GM21515 (cell line): ENCODE measurements around the gene G0S2.

Experiments
- ATAC-seq: cut with Tn5 transposase; IDR thresholded peaks from one replicate; pipeline ENCODE4 v1.9.1; 2021; ENCODE audit not compliant: unreplicated experiment

Gene G0S2

DNA sequence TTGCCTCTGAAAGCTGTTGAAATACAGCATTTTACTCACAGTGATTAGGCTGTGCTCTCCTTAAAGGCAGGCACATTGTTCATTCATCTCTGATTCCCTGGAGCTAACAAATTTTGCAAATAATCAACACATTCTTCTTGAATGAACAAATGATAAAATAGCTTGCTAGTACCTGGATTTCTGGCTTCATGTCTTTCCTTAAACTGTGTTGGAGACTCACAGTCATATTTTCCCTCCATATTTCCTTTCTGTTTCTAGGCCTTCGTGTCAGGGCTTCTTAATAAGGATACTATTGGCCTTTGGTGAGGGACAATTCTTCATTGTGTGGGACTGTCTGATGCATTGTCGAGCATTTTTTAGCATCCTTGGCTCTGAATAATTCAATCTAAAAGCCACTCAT lies 39.1 kb downstream of the G0S2 start:
- ATAC-seq, result no peak

DNA sequence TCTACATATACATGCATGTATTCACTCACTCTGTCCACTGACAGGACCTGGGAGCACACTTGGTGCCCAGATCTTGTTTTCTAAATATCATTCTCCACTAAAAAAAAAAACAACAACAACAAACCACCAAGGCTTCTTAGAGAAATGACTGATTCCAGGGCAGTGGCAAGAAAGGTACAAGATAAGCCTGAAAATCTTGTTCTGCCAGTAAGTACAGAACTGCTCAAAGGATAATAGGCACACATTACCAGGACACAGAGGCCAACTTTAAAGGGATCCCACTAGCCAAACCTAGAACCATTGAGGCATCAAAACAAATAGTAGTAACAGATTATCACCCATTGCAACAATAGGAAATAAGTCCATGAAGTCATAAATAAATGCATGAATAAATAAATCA lies 40.1 kb downstream of the G0S2 start:
- ATAC-seq, result no peak

DNA sequence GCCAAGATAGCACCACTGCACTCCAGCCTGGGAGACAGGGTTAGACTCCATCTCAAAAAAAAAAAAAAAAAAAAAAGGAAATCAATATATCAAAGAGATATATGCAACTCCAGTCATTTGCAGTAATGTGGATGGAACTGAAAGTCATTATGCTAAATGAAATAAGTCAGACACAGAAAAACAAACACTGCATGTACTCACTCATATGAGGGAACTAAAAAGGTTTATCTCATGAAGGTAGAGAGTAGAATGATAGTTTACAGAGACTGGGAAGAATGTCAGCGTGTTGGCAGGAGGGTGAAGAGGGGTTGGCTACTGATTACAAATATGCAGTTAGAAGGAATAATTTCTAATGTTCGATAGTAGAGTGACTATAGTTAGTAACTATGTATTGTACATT lies 42.6 kb downstream of the G0S2 start:
- ATAC-seq, result no peak

DNA sequence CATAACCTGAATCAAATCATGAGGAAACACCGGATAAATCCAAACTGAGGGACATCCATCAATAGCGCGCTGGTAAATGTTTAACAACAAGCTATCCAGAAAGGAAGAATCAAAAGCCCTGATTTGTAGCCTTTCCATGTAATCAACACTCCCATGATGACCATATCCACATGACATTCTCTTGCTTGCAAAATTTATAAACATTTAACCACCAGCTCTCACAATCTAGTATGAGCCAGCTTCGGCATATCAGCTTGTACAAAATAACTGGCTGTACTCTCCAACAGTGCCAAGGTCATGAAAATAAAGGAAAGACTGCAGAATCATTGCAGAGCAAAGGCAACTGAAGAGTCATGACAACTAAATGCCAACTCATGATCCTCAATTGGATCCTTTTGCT lies 45.1 kb downstream of the G0S2 start:
- no peak for ATAC-seq

DNA sequence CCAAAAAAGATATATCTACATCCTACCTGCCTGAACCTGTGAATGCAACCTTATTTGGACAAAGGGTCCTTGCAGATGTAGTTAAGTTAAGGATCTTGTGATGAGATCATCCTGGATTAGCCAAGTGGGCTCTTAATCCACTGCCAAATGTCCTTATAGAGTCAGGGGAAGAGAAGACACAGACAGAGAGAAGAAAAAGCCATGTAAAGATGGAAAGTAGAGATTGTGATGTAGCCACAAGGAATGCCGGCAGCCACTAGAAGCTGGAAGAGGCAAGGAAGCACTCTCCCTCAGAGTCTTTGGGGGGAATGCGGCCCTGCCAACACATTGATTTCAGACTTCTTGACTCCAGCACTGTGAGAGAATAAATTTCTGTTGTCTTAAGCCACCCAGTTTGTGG lies 45.6 kb downstream of the G0S2 start:
- ATAC-seq, result no peak

DNA sequence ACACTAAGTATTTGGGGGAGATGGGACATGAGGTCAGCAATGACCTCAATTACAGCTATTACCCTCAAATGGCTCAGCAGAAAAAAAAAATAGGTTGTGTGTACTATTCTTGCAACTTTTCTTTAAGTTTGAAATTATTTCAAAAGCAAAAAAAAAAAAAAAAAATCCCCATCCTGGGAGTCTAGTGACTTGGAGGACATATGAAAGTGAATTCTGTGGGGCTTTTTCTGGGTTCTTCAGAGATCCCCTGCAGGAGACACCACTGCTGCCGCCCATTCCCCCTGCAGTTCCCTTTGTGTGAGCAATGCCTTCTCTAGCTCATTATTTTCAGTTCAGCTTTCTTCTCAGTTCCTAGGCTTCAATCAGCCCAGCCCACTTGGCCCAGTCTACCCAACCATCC lies 46.1 kb downstream of the G0S2 start:
- no peak for ATAC-seq

DNA sequence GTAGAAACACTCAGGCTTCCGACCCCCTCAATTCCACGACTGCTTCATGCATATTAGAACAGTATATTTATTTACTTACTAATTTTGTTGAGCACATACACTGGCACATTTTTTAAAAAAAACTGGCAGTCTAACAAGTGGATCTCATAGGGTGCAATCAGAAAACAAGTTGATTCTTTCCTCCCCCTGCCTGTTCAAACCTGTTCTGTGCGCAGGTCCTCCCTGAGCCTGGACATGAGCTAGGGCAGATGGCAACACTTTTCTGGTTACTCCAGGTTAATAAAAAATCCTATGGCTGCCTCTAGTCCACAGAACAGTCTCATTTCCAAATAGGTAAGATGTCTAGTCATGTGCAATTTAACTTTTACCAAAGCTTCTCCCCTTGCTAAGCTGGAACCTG lies 48.1 kb downstream of the G0S2 start:
- no peak for ATAC-seq

DNA sequence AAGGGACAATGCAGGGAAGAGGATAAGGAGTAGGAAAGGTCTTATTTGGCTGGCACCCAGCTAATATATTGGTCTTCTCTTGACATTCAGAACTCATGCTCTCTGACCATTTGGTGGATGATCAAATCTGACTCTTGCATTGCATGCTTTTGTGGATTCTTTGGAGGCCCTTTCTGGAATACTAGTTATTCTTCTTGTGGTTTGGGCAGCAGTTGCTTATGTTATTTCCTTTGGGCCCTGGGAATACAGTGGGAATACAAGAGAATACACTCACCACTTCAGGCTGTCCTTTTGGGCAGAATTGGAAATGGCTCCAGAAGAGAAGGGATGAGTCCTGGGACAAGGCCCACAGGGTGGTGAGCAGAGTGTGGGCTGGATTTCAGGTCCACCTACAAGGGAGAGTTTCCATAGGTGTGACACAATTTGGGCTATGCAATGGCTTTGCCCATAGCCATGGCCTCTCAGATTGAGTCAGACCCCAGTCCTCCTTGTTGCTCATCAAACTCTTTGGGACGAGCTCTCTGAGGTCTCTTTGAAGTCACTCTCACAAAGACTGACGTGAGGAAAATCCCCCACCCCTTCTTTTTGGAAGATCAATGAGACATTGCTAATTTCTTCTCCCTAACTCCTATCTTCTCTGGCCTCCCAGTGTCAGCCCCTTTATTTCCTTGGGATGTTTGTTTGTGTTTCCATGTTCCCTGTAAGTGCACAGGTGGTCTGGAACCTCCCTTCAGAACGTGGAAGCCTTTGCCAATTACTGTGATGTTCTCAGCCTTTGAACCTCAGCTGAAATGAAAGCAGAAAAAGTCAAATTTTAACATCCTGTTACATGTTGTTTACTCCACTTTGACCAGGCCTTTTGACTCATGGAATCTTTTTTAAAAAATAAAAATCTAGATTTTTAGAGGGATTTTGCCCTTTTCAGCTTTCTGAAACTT lies 48.8 kb downstream of the G0S2 start:
- no peak for ATAC-seq
